Upper lobe of left lung (tissue), 4 donors: ENCODE data around the gene RTEL1.

Experiments used
- EP300 ChIP-seq, 4 donors: sonication (generic); formaldehyde crosslinking; IDR thresholded peaks; one replicate each; pipeline ENCODE4 v1.5.1; 2017; ENCODE audit warnings: antibody characterized with exemption in 4 of 4, control low read depth in 2 of 4
- POLR2A ChIP-seq, 4 donors: fragments of 450-650 bp; IDR thresholded peaks; one replicate each; pipeline ENCODE4 v1.5.1; 2016 to 2017; ENCODE audit warnings: antibody characterized with exemption in 4 of 4, mild to moderate bottlenecking in 2 of 4
- TF ChIP-seq, protein P1 (sequence below), 6 experiments: fragments of 450-650 bp in 4 of 6; fragments of 200-600 bp in 2 of 6; sonication (generic) in 2 of 6; IDR thresholded peaks; one replicate each; pipeline ENCODE4 v1.5.1; 2016 to 2019; ENCODE audit warnings: antibody characterized with exemption in 6 of 6

DNA sequence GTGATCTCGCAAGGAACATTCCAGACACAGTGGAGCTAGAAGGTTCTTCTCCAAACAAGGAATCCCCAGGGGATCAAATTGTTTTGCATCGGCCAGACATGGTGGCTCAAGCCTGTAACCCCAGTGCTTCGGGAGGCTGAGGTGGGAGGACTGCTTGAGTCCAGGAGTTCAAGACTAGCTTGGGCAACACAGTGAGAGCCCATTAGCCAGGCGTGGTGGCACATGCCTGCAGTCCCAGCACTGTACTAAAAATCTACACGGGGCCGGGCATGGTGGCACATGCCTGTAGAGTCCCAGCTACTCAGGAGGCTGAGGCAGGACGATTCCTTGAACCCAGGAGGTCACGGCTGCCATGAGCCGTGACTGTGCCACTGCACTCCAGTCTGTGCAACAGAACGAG, 46.5 kb upstream of the RTEL1 start:
- TF ChIP-seq, protein P1, sequence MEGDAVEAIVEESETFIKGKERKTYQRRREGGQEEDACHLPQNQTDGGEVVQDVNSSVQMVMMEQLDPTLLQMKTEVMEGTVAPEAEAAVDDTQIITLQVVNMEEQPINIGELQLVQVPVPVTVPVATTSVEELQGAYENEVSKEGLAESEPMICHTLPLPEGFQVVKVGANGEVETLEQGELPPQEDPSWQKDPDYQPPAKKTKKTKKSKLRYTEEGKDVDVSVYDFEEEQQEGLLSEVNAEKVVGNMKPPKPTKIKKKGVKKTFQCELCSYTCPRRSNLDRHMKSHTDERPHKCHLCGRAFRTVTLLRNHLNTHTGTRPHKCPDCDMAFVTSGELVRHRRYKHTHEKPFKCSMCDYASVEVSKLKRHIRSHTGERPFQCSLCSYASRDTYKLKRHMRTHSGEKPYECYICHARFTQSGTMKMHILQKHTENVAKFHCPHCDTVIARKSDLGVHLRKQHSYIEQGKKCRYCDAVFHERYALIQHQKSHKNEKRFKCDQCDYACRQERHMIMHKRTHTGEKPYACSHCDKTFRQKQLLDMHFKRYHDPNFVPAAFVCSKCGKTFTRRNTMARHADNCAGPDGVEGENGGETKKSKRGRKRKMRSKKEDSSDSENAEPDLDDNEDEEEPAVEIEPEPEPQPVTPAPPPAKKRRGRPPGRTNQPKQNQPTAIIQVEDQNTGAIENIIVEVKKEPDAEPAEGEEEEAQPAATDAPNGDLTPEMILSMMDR (IDR thresholded peaks at IDR 0.05) = no peak
- TF ChIP-seq EP300 (IDR thresholded peaks at IDR 0.05) = no peak
- no peak for TF ChIP-seq POLR2A (IDR thresholded peaks at IDR 0.05)
